ENCODE data around the gene PSMD1.

Gene PSMD1

DNA sequence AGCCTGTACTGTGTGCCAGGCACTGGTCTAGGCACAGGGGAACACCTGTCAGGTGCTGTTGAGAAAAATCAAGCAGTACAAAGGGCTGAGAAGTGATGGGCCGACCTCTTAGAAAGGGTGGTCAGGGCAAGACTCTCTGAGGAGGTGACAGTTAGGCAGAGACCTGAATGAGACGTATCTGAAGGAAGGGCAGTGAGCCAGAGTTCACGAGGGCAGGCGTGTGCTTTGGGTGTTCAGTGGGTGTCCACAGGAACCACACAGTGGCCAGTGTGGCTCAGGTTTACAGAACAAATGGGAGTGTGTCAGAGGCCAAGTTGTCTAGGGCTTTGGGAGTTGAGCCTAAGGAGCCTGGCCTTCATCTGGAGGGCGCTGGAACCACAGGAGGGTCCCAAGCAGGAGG is 147.9 kb downstream of the PSMD1 start:
- H3K4me3 ChIP-seq (ENCODE audit: low read length) = no peak overlapping the region
- TF ChIP-seq, protein P1, sequence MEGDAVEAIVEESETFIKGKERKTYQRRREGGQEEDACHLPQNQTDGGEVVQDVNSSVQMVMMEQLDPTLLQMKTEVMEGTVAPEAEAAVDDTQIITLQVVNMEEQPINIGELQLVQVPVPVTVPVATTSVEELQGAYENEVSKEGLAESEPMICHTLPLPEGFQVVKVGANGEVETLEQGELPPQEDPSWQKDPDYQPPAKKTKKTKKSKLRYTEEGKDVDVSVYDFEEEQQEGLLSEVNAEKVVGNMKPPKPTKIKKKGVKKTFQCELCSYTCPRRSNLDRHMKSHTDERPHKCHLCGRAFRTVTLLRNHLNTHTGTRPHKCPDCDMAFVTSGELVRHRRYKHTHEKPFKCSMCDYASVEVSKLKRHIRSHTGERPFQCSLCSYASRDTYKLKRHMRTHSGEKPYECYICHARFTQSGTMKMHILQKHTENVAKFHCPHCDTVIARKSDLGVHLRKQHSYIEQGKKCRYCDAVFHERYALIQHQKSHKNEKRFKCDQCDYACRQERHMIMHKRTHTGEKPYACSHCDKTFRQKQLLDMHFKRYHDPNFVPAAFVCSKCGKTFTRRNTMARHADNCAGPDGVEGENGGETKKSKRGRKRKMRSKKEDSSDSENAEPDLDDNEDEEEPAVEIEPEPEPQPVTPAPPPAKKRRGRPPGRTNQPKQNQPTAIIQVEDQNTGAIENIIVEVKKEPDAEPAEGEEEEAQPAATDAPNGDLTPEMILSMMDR (conservative IDR thresholded peaks at IDR 0.05; ENCODE audit: low read depth, low read length) = no peak
- no peak for DNase-seq (ENCODE audit: low read depth)

DNA sequence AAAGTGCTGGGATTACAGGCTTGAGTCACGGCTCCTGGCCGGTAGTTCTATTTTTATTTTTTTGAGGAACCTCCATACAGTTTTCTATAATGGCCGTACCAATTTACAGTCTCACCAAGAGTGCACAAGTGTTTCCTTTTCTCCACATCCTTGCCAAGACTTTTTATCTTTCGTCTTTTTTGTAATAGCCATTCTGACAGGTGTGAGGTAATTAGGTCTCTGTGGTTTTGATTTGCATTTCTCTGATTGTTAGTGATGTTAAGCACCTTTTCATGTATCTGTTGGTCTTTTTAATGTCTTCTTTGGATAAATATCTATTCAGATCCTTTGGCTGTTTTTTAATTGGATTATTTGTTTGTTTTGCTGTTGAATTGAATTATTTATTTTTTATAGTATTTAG is 151.1 kb downstream of the PSMD1 start:
- no peak for DNase-seq (ENCODE audit: low read depth)
- H3K4me3 ChIP-seq (ENCODE audit: low read length) = no peak overlapping the region
- TF ChIP-seq, protein P1 (conservative IDR thresholded peaks at IDR 0.05; ENCODE audit: low read depth, low read length) = no peak

DNA sequence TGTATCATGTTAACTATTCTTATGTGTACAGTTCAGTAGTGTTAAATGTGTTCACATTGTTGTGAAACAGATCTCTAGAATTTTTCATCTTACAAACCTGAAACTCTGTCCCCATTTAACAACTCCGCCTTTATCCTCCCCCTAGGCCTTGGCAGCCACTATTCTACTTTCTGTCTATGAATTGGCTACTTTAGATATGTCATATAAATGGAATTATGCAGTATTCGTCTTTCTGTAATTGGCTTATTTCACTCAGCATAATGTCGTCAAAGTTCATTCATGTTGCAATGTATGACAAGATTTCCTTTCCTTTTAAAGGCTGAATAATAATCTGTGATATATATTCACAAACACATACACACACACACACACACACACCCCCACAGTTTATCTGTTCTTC is 154.1 kb downstream of the PSMD1 start:
- TF ChIP-seq, protein P1 (conservative IDR thresholded peaks at IDR 0.05; ENCODE audit: low read depth, low read length) = no peak
- no peak overlapping the region for H3K4me3 ChIP-seq (ENCODE audit: low read length)
- DNase-seq (ENCODE audit: low read depth) = no peak

DNA sequence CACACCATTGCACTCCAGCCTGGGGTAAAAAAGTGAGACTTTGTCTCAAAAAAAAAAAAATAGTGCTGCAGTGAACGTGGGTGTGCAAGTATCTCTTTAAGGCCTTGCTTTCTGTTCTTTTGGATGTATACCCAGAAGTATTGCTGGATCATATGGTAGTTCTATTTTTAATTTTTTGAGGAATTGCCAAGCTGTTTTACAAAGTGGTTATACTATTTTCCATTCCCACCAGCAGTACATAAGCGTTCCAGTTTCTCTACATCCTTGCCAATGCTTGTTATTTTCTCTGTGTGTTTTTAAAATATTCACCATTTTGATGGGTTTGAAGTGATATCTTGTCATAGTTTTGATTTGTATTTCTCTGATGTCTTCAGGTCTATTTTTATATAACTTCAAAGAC is 154.8 kb downstream of the PSMD1 start:
- no peak for DNase-seq (ENCODE audit: low read depth)
- TF ChIP-seq, protein P1 (conservative IDR thresholded peaks at IDR 0.05; ENCODE audit: low read depth, low read length) = no peak
- H3K4me3 ChIP-seq (ENCODE audit: low read length) = no peak overlapping the region

DNA sequence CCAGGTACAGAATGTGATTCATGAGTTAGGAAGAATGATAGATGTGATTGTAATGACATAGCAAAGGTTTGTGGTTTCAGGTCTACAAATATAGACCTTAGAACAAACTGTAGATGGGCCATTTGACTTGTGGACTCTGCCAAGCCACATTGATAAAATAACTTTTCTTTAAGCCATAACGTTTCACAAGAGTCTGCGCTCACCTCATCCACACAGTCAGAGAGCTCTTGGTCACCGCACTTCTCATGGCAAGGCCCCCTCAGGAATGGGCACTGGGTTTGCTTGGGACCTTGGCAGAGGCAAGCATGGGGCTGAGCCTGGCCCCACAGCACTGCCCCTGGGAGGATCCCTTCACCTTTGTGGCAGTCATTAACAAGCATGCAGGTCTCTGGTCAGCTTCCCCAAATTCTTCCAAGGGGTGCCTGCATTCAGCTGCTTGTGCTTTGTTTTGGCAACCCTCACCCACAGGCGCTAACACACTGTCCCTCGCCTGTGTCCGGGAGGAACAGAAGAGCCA is 155.7 kb downstream of the PSMD1 start:
- no peak for DNase-seq (ENCODE audit: low read depth)
- no peak overlapping the region for H3K4me3 ChIP-seq (ENCODE audit: low read length)
- TF ChIP-seq, protein P1 (conservative IDR thresholded peaks at IDR 0.05; ENCODE audit: low read depth, low read length) = no peak

DNA sequence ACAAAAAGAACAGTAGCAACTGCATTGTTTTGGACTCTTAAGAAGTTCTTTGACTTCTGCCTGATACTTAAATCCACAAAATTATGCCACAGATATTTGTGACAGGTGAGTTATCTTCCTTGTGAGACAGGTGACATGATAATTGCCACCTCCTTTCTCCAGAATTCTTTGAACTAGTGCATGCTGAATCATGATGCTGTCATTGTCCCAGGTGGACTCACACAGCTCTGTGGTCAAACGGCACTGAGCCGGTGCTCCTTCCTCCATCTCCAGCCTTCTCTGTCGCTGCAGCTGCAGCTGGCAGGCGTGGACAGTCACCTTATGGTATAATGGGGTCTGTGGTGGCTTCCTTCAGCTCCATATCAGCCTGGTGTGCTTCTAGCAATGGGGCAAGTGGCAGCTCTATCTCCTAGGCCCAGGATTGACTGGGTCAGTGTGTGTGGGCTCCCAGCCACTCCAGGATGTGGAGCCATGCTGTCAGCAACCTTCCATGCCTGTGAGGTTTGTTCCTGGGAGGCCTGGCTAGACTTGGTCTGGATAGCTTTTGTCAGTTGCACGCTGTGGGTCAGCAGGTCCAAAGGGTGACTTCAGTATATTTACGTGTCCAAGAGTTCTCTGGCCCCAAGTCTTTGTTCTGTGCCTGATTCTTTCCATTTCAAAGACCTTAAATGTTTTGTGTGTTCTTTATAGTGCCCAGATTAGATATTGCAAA is 157.4 kb downstream of the PSMD1 start:
- no peak overlapping the region for H3K4me3 ChIP-seq (ENCODE audit: low read length)
- TF ChIP-seq, protein P1 (conservative IDR thresholded peaks at IDR 0.05; ENCODE audit: low read depth, low read length) = no peak
- DNase-seq (ENCODE audit: low read depth) = no peak

DNA sequence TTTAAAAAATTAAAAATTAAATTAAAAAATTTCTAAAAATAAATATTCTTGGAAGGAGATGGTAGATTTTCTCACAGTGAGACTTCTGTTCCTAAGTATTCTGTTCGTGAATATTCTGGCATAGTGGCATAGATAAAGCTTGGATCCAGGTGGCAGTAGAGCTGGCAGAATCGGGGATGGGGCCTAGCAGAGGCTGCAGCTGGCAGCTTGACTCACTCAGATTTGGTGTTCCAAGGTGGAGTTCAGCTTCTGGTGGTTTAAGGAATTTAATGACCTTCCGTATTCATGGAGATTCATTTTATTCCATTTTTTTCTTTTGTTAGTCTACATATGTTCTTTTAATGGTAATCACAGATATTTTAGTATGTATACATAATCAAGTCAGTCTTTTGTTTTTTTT is 161.7 kb downstream of the PSMD1 start:
- no peak overlapping the region for H3K4me3 ChIP-seq (ENCODE audit: low read length)
- no peak for DNase-seq (ENCODE audit: low read depth)
- TF ChIP-seq, protein P1 (conservative IDR thresholded peaks at IDR 0.05; ENCODE audit: low read depth, low read length) = no peak

Measured in retinal pigment epithelial cell (primary cell).